GM19438 (cell line): ENCODE measurements around the gene FBN3.
"Not testable (repeated sequence)": the region's sequence is repeated elsewhere in the genome, so short reads cannot be mapped to it uniquely, and the experiment has no call there.

Source experiments
- ATAC-seq: cut with Tn5 transposase; IDR thresholded peaks from one replicate; pipeline ENCODE4 v1.9.1; 2021; ENCODE audit warnings: low read depth; ENCODE audit not compliant: unreplicated experiment

FBN3 gene

GRCh38 chr19:8149261-8150094 lies at the start of gene FBN3:
Gene FBN3 (minus strand): TSS chr19:8149592. CDS start chr19:8147480, 2,112 bp downstream.
- no peak for ATAC-seq

GRCh38 chr19:8196271-8196927 lies 47.0 kb upstream of the FBN3 start:
- ATAC-seq, result no peak

- ATAC-seq, result no peak
These were observed 45.3 kb upstream of the FBN3 start for GRCh38 chr19:8194528-8195267.

GRCh38 chr19:8192221-8192820 lies 42.9 kb upstream of the FBN3 start:
- no peak for ATAC-seq

DNA sequence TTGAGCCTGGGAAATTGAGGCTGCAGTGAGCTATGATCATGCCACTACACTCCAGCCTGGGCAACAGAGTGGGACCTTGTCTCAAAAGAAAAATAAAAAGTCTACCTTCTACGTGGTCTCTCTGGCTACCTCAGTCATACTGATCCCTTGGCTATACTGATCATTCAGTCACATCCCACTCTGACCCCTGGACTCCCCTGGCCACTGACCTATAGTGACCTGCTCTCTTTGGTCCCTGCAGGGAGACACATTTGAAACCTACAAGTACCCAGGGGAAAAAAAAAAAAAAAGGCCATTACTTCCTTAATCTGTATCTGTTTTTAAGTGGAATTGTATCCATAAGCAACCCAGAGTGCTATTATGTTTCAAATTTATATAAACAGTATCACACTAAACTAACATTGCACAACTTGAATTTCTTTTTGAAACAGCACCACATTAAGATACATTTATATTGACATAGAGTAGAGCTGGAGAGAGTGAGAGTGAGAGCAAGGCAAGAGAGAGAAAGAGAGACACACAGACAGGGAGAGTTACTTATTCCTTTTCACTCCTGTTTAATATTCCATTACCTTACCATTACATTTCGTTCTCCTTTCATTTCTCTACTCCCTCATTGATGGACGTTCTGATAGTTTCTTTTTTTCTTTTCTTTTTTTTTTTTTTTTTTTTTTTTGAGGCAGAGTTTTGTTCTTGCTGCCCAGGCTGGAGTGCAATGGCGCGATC lies 36.1 kb upstream of the FBN3 start:
- ATAC-seq, result no peak

DNA sequence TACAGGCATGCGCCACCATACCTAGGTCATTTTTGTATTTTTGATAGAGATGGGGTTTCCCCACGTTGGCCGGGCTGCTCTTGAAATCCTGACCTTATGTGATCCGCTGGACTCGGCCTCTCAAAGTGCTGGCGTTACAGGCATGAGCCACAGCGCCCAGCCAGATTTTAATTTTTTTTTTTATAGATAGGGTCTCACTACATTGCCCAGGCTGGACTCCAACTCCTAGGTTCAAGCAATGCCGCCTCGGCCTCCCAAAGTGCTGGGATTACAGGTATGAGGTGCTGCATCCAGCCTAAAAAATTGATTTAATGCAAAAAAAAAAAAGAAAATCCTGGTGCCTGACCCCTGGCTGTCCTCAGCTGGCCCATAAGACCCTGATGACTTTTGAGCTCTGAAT lies 34.9 kb upstream of the FBN3 start:
- no peak for ATAC-seq

DNA sequence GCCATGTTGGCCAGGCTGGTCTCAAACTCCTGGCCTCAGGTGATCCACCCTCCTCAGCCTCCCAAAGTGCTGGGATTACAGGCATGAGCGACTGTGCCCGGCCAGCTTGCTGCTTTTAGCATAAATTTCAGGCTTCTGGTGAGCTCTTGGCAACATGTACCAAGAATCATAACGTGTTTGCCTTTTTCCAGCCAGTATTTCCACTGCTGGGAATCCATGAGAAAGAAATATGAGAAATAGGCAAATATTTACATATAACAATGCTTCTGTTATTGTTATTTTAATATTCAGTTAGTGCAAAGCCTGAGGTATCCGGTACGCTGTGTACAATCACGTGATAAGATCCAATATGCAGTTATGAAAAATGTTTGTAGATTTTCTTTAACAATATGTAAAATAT lies 30.6 kb upstream of the FBN3 start:
- no peak for ATAC-seq

DNA sequence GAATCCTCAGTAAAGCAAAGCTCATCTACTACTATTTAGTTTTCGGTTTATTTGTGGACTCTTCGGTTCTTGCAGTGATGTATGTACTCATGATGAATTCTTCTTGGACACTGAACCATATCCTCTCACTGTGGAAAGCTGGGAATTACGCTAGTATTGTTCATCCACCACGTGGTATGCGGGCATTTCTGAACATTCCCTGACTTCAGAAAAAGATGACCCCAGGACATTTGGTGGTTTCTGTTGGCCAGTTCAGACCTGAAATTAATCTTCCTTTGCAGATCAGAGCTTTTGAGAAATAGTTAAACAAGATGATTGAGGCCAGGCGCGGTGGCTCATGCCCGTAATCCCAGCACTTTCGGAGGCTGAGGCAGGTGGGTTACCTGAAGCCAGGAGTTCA lies 25.3 kb upstream of the FBN3 start:
- ATAC-seq, result no peak

- ATAC-seq, result no peak
These were observed 19.1 kb upstream of the FBN3 start for GRCh38 chr19:8168537-8168936.

- ATAC-seq, result no peak
These were observed 18.6 kb upstream of the FBN3 start for GRCh38 chr19:8167985-8168384.

- no peak for ATAC-seq
These were observed 14.4 kb upstream of the FBN3 start for GRCh38 chr19:8163759-8164158.

GRCh38 chr19:8161135-8161646 lies 11.8 kb upstream of the FBN3 start:
- ATAC-seq, result no peak

DNA sequence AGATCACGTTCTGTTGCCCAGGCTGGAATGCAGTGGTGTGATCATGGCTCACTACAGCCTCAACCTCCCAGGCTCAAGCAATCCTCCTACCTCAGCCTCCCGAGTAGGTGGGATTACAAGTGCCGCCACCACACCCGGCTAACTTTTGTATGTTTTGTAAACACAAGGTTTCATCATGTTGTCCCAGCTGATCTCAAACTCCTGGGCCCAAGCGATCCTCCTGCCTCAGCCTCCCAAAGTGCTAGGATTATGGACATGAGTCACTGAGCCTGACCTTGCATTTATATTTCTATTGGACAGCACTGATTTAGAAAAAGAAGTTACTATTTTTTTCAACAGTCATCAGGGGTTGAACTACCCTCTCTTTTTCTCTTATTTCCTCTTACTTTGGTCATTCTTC lies 9.9 kb upstream of the FBN3 start:
- ATAC-seq, result not testable (repeated sequence)

GRCh38 chr19:8158411-8159074 lies 9.2 kb upstream of the FBN3 start:
- no peak for ATAC-seq

GRCh38 chr19:8155318-8155717 lies 5.9 kb upstream of the FBN3 start:
- no peak for ATAC-seq

DNA sequence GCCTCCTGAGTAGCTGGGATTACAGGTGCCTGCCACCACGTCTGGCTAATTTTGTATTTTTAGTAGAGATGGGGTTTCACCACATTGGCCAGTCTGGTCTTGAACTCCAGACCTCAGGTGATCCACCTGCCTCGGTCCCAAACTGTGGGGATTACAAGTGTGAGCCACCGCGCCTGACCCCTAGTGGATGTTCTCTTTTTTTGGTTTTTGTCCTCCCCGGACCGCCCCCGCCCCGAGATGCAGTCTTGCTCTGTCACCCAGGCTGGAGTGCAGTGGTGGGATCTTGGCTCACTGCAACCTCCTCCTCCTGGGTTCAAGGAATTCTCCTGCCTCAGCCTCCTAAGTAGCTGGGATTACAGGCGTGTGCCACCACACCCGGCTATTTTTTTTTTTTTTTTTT lies 4.6 kb upstream of the FBN3 start:
- not testable (repeated sequence) for ATAC-seq

GRCh38 chr19:8151767-8152035 lies 2.3 kb upstream of the FBN3 start:
- ATAC-seq, result no peak

GRCh38 chr19:8150998-8151766 lies 1.8 kb upstream of the FBN3 start:
- no peak for ATAC-seq

DNA sequence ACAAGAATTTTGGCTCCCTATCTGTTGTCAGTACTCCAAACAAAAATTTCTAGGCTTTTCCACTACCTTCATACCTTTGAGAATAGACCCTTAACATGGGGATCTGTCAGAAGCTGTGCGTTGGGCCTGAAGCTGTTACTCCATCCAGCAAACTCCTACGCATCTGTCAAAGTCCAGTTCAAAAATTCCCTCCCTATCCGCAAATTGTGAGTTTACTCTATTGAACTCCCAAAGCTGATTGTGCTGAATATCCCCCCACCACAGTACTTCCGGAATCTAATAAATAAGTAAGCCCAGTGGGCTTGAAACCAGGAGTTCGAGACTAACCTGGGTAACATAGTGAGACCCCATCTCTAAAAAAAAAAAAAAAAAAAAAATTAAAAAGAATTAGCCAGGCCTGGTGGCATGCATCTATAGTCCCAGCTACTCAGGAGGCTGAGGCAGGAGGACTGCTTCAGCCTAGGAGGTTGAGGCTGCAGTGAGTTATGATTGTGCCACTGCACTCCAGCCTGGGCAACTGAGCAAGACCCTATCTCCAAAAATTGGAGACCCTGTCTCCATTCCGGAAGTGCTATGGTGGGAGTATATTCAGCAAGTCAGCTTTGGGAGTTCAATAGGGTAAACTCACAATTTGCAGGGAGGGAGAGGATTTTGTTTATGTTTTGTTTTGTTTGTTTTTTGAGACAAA lies 930 bp upstream of the FBN3 start:
- no peak for ATAC-seq
